Choroid plexus epithelial cell (primary cell): Measurements from ENCODE around the gene RBMS1.
A peak's percentile ranks its signal among the peaks of the same experiment; 100 is the strongest.

ENCODE experiments used
- DNase-seq: peaks from one replicate; pipeline ENCODE4 v3.0.0-alpha.2; 2010; ENCODE audit warnings: low read depth
- H3K4me3 ChIP-seq: 2 replicates; pipeline ENCODE4 v1.5.1; 2011; ENCODE audit warnings: low read depth, mild to moderate bottlenecking, control low read depth, low read length, moderate library complexity
- TF ChIP-seq, protein P1 (sequence below): conservative IDR thresholded peaks from 2 replicates; pipeline ENCODE4 v1.5.1; 2011; ENCODE audit warnings: low read depth, mild to moderate bottlenecking, control low read depth, inconsistent platforms, low read length, moderate library complexity

Gene RBMS1

GRCh38 chr2:160472839-160473251 lies 20.8 kb downstream of the RBMS1 start:
- TF ChIP-seq, protein P1, sequence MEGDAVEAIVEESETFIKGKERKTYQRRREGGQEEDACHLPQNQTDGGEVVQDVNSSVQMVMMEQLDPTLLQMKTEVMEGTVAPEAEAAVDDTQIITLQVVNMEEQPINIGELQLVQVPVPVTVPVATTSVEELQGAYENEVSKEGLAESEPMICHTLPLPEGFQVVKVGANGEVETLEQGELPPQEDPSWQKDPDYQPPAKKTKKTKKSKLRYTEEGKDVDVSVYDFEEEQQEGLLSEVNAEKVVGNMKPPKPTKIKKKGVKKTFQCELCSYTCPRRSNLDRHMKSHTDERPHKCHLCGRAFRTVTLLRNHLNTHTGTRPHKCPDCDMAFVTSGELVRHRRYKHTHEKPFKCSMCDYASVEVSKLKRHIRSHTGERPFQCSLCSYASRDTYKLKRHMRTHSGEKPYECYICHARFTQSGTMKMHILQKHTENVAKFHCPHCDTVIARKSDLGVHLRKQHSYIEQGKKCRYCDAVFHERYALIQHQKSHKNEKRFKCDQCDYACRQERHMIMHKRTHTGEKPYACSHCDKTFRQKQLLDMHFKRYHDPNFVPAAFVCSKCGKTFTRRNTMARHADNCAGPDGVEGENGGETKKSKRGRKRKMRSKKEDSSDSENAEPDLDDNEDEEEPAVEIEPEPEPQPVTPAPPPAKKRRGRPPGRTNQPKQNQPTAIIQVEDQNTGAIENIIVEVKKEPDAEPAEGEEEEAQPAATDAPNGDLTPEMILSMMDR, result no peak
- no peak overlapping the region for H3K4me3 ChIP-seq
- peak; percentile 73 for DNase-seq

- peak; percentile 36 for DNase-seq
- no peak overlapping the region for H3K4me3 ChIP-seq
- TF ChIP-seq, protein P1, result no peak
Measured at GRCh38 chr2:160471950-160472349, 21.7 kb downstream of the RBMS1 start.

DNA sequence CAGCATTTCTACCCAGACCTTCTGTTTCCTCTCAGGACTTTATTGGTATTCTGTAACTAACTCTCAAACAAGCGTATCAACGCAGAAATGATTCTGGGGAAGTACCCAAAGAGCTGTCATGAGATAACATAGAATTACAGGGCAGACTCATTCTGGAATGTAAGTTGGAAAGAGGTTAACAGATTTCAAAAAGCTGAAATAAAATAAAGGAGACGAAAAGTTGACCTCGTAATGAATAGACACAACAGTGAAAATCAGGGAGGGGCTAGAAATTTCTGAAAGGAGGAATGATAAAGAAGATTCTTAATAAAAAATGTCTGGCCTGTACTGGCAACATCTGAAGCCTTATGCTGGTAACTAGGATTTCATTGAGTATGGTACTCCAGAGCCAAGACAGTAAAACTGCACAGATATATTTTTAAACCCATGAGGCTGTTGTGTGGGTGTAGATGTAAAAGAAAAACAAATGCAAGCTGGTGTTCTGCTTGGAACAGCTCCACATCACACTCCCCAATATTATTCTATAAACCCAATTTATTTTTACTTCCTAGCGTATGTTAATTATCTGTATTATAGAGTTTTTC lies 23.9 kb downstream of the RBMS1 start:
- TF ChIP-seq, protein P1, result no peak

GRCh38 chr2:160469164-160469563 lies 24.4 kb downstream of the RBMS1 start:
- TF ChIP-seq, protein P1, result no peak

More for the DNA sequence above, 23.9 kb downstream of the RBMS1 start:
- no peak for DNase-seq
- no peak overlapping the region for H3K4me3 ChIP-seq

DNA sequence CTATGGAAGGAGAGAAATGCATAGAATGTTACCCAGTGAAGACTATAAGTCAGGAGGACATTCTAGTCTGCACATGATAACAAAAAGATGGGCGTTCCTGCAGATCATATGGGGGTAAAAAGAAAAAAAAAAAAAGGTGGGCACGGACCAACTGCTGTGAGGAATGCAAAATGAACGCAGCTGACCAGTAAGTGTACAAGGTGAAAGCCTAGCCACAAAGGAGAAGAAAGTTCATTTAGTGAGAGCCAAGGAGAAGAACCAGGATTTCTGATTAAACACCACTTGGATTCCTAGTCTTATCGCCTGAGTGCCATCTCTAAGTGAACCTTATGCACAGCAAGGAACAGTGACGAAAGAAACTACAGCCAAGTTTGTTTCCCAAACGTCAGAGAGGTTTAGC lies 26.5 kb downstream of the RBMS1 start:
- DNase-seq, result no peak
- TF ChIP-seq, protein P1, result no peak
- H3K4me3 ChIP-seq, result no peak overlapping the region

More at GRCh38 chr2:160469164-160469563, 24.4 kb downstream of the RBMS1 start:
- no peak for DNase-seq
- H3K4me3 ChIP-seq, result no peak overlapping the region

DNA sequence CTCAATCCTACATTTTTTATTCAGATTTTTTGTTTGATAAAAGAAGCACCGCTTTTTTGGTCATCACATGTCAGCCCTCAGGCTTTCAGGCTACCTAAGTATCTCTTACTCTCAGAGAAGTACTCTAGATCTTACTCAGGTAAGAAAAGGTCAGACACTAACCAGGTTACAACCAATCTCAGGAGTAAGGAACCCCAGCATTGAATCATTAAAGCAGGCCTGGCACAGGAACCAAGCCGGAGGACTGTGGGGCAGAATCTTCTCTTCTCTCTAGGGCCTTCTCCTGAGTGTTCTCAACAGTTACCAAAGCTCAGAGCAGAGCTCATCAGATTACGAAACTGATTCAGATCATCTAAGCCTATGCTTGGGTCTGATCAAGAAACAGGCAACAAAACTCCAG lies 28.2 kb downstream of the RBMS1 start:
- TF ChIP-seq, protein P1, result no peak
- H3K4me3 ChIP-seq, result no peak overlapping the region
- DNase-seq, result no peak

DNA sequence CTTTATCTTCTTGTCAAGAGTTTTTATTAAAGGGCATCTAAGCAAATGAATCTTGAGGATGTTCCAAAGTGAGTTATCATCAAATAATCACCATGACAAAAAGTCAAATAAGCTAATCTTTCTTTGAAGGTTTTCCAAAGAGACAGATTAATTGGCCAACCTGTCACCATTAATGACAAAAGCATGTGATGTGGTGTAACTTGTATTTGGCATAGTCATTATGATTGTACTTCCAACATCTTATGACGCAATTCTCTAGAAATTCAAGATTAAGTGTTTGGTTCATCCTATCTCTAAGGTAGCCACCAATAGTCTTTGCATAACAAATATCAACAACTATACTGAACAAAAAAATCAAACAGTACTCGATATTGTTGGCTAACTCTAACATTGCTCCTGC lies 28.6 kb downstream of the RBMS1 start:
- DNase-seq, result no peak
- H3K4me3 ChIP-seq, result no peak overlapping the region
- TF ChIP-seq, protein P1, result no peak
